ENCODE data around the gene NREP. TPM values are rescaled to one million over a fixed set of nuclear protein-coding genes. Genes with fewer than 3 reads are reported as not detected.

The NREP gene
- total and polyA plus RNA-seq, 4 donors = 3.0 to 82.7 (median 9.8) TPM

DNA sequence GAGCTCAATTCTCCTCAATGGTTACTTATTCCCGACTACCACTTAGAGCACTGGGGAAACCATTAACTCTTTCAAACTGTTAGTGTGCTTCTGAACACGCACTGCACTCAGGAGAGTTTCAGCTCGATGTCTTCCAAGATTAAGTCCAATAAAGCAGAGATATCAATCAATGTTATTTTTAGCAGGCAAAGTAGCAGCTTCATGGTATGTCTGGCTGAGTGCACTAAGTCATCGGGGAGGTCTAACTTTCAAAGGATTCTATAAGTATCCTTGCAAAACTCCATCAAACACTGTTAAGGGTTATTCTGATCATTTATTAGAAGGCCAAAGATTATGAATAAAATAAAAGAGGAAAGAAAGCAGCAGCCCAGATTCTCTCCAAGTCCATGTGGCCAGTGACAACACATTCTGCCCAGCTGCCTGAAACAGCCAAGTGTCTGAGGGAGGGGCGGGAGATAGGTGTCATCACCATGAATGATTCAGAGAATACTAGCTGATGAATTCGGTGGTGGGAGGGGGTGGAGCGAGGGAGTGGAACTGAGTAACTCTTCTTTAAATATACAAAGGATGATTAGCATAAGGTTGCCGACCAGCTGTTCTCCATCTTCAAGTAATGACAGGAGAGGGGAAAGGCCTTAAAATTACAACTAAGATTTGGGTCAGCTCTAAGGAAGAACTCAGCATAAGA lies 21.3 kb downstream of the NREP start:
- Histone ChIP-seq H3K4me1 (ENCODE audit: control insufficient read depth in 4 of 4, insufficient read depth in 4 of 4, low read length in 3 of 4) (peaks cover 6 to 69% (median 47%) of the 10 kb centered on the region in 4 donors), H3K36me3 (ENCODE audit: control insufficient read depth in 4 of 4, insufficient read depth in 3 of 4, low read depth in 1 of 4, low read length in 3 of 4) (peaks cover 0 to 6% (median 0%) of the 10 kb centered on the region in 4 donors), H3K27me3 (ENCODE audit: control insufficient read depth in 4 of 4, insufficient read depth in 4 of 4, low read length in 3 of 4) (no peaks in the 10 kb centered on the region), H3K27ac (ENCODE audit: low read depth in 1 of 2, low read length in 2 of 2) (no peak overlapping the region), H3K9ac (ENCODE audit: low read depth in 1 of 2, low read length in 2 of 2) (no peak overlapping the region), H3K9me3 (ENCODE audit: control insufficient read depth in 4 of 4, low read length in 3 of 4) (no peaks in the 10 kb centered on the region), H3K4me3 (ENCODE audit: low read depth in 1 of 3, low read length in 3 of 3) (no peak overlapping the region)
- DNase-seq (ENCODE audit: low spot score) = no peak
- 79% methylated on average over 8 of the region's 8 CpGs for WGBS
- no peak for TF ChIP-seq RAD21 (IDR thresholded peaks at IDR 0.05)
- TF ChIP-seq EGR1 (IDR thresholded peaks at IDR 0.05; ENCODE audit: low read depth in 2 of 2) = no peak
- no peak for TF ChIP-seq FOXA1 (IDR thresholded peaks at IDR 0.05)
- TF ChIP-seq GABPA (IDR thresholded peaks at IDR 0.05 in 1 of 2, conservative IDR thresholded peaks at IDR 0.05 in 1 of 2) = no peak
- no peak for TF ChIP-seq JUND (IDR thresholded peaks at IDR 0.05)
- TF ChIP-seq, protein P1, sequence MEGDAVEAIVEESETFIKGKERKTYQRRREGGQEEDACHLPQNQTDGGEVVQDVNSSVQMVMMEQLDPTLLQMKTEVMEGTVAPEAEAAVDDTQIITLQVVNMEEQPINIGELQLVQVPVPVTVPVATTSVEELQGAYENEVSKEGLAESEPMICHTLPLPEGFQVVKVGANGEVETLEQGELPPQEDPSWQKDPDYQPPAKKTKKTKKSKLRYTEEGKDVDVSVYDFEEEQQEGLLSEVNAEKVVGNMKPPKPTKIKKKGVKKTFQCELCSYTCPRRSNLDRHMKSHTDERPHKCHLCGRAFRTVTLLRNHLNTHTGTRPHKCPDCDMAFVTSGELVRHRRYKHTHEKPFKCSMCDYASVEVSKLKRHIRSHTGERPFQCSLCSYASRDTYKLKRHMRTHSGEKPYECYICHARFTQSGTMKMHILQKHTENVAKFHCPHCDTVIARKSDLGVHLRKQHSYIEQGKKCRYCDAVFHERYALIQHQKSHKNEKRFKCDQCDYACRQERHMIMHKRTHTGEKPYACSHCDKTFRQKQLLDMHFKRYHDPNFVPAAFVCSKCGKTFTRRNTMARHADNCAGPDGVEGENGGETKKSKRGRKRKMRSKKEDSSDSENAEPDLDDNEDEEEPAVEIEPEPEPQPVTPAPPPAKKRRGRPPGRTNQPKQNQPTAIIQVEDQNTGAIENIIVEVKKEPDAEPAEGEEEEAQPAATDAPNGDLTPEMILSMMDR (IDR thresholded peaks at IDR 0.05; ENCODE audit: low read depth, low read length, missing input control) = no peak
- TF ChIP-seq NR2F2 (IDR thresholded peaks at IDR 0.05) = no peak
- TF ChIP-seq HNF4A (conservative IDR thresholded peaks at IDR 0.05) = no peak
- no peak for TF ChIP-seq RXRA (IDR thresholded peaks at IDR 0.05)
- no peak for TF ChIP-seq SP1 (IDR thresholded peaks at IDR 0.05)
- TF ChIP-seq YY1 (IDR thresholded peaks at IDR 0.05) = no peak
- TF ChIP-seq, protein P2, sequence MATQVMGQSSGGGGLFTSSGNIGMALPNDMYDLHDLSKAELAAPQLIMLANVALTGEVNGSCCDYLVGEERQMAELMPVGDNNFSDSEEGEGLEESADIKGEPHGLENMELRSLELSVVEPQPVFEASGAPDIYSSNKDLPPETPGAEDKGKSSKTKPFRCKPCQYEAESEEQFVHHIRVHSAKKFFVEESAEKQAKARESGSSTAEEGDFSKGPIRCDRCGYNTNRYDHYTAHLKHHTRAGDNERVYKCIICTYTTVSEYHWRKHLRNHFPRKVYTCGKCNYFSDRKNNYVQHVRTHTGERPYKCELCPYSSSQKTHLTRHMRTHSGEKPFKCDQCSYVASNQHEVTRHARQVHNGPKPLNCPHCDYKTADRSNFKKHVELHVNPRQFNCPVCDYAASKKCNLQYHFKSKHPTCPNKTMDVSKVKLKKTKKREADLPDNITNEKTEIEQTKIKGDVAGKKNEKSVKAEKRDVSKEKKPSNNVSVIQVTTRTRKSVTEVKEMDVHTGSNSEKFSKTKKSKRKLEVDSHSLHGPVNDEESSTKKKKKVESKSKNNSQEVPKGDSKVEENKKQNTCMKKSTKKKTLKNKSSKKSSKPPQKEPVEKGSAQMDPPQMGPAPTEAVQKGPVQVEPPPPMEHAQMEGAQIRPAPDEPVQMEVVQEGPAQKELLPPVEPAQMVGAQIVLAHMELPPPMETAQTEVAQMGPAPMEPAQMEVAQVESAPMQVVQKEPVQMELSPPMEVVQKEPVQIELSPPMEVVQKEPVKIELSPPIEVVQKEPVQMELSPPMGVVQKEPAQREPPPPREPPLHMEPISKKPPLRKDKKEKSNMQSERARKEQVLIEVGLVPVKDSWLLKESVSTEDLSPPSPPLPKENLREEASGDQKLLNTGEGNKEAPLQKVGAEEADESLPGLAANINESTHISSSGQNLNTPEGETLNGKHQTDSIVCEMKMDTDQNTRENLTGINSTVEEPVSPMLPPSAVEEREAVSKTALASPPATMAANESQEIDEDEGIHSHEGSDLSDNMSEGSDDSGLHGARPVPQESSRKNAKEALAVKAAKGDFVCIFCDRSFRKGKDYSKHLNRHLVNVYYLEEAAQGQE (IDR thresholded peaks at IDR 0.05) = no peak
- no peak for TF ChIP-seq ZBTB33 (IDR thresholded peaks at IDR 0.05)
- no peak for TF ChIP-seq FOXA2 (IDR thresholded peaks at IDR 0.05)
- TF ChIP-seq MAX (IDR thresholded peaks at IDR 0.05) = no peak
- no peak for TF ChIP-seq HNF4G (IDR thresholded peaks at IDR 0.05)
- TF ChIP-seq, protein P3, sequence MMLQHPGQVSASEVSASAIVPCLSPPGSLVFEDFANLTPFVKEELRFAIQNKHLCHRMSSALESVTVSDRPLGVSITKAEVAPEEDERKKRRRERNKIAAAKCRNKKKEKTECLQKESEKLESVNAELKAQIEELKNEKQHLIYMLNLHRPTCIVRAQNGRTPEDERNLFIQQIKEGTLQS (IDR thresholded peaks at IDR 0.05) = no peak

All from liver (tissue), 9 donors.